ENCODE results near the gene BAD. TPM values are rescaled to one million over a fixed set of nuclear protein-coding genes. Genes with fewer than 3 reads are reported as not detected.

Gene BAD
- total RNA-seq, 4 donors from 2014 or later = 27.8 to 88.0 (median 76.3) TPM

- Histone ChIP-seq H3K27ac (no peak overlapping the region), H3K4me3 (no peak overlapping the region), H3K36me3 (peaks cover 0 to 11% of the 10 kb centered on the region in 2 donors), H3K9me3 (no peaks in the 10 kb centered on the region), H3K4me1 (peaks cover 22 to 25% of the 10 kb centered on the region in 2 donors), H3K27me3 (no peaks in the 10 kb centered on the region)
- intact Hi-C loops (cut with DNase I; ENCODE audit: low total_unique reads) (no loop called here), in situ Hi-C loops (cut with MboI; ENCODE audit: low sequenced_read_pairs in 4 of 4) (no loop called here)
- no peak for ATAC-seq
- TF ChIP-seq CTCF (IDR thresholded peaks at IDR 0.05 in 4 of 5, conservative IDR thresholded peaks at IDR 0.05 in 1 of 5) (no peak), POLR2A (IDR thresholded peaks at IDR 0.05) (no peak)
- no peak for DNase-seq
Measured at GRCh38 chr11:64281957-64282770, 2.3 kb downstream of the BAD start.

GRCh38 chr11:64278576-64279190, 5.8 kb downstream of the BAD start:
- intact Hi-C loops (cut with DNase I; ENCODE audit: low total_unique reads) = no loop called here
- ATAC-seq = no peak
- Histone ChIP-seq H3K27me3 (no peaks in the 10 kb centered on the region), H3K36me3 (peaks cover 0 to 20% of the 10 kb centered on the region in 2 donors), H3K9me3 (no peaks in the 10 kb centered on the region), H3K4me3 (no peak overlapping the region), H3K27ac (no peak overlapping the region), H3K4me1 (peaks cover 6% of the 10 kb centered on the region in 2 donors)
- in situ Hi-C loops (cut with MboI; ENCODE audit: low sequenced_read_pairs in 4 of 4) = no loop called here
- no peak for TF ChIP-seq POLR2A (IDR thresholded peaks at IDR 0.05)
- no peak for TF ChIP-seq CTCF (IDR thresholded peaks at IDR 0.05 in 4 of 5, conservative IDR thresholded peaks at IDR 0.05 in 1 of 5)
- DNase-seq = no peak

- Histone ChIP-seq H3K27me3 (no peaks in the 10 kb centered on the region), H3K36me3 (peaks cover 0 to 15% of the 10 kb centered on the region in 2 donors), H3K4me3 (no peak overlapping the region), H3K27ac (no peak overlapping the region), H3K9me3 (no peaks in the 10 kb centered on the region), H3K4me1 (peaks cover 3 to 6% of the 10 kb centered on the region in 2 donors)
- intact Hi-C loops (cut with DNase I; ENCODE audit: low total_unique reads) = no loop called here
- in situ Hi-C loops (cut with MboI; ENCODE audit: low sequenced_read_pairs in 4 of 4) = no loop called here
- ATAC-seq = no peak
- TF ChIP-seq POLR2A (IDR thresholded peaks at IDR 0.05) (no peak), CTCF (IDR thresholded peaks at IDR 0.05 in 4 of 5, conservative IDR thresholded peaks at IDR 0.05 in 1 of 5) (no peak)
- DNase-seq = no peak
Measured at GRCh38 chr11:64276653-64277431, 7.6 kb downstream of the BAD start.

- Histone ChIP-seq H3K36me3 (peaks cover 0 to 15% of the 10 kb centered on the region in 2 donors), H3K9me3 (no peaks in the 10 kb centered on the region), H3K27ac (no peak overlapping the region), H3K27me3 (no peaks in the 10 kb centered on the region), H3K4me3 (no peak overlapping the region), H3K4me1 (peaks cover 6 to 9% of the 10 kb centered on the region in 2 donors)
- DNase-seq (no peak), ATAC-seq (no peak)
- in situ Hi-C loops (cut with MboI; ENCODE audit: low sequenced_read_pairs in 4 of 4) = no loop called here
- intact Hi-C loops (cut with DNase I; ENCODE audit: low total_unique reads) = no loop called here
- TF ChIP-seq CTCF (IDR thresholded peaks at IDR 0.05 in 4 of 5, conservative IDR thresholded peaks at IDR 0.05 in 1 of 5) (no peak), POLR2A (IDR thresholded peaks at IDR 0.05) (no peak)
Measured at GRCh38 chr11:64275841-64276240, 8.6 kb downstream of the BAD start.
